H9 (cell line): ENCODE measurements around the gene KRT85. TPM values are rescaled to one million over a fixed set of nuclear protein-coding genes. Genes with fewer than 3 reads are reported as not detected.

Source experiments
- DNase-seq: peaks from one replicate; pipeline ENCODE4 v3.0.0-alpha.2; 2017
- H2AFZ ChIP-seq: one replicate; pipeline ENCODE4 v1.6.1; 2013; ENCODE audit warnings: mild to moderate bottlenecking, low read length, control low read depth, moderate library complexity
- H2AK5ac ChIP-seq: 2 replicates; pipeline ENCODE4 v1.6.1; 2013; ENCODE audit warnings: low read length, control low read depth, mixed read lengths; ENCODE audit not compliant: insufficient read length
- H2BK120ac ChIP-seq: one replicate; pipeline ENCODE4 v1.6.1; 2013; ENCODE audit warnings: low read depth, mild to moderate bottlenecking, low read length, control low read depth, inconsistent platforms; ENCODE audit not compliant: poor library complexity, severe bottlenecking
- H2BK12ac ChIP-seq: 2 replicates; pipeline ENCODE4 v1.6.1; 2013; ENCODE audit warnings: low read length, control low read depth, mixed read lengths, low read depth; ENCODE audit not compliant: insufficient read length
- H2BK15ac ChIP-seq: 2 replicates; pipeline ENCODE4 v1.6.1; 2013; ENCODE audit warnings: low read depth, low read length, control low read depth
- H2BK20ac ChIP-seq: one replicate; pipeline ENCODE4 v1.6.1; 2013; ENCODE audit warnings: low read depth, mild to moderate bottlenecking, low read length, control low read depth, inconsistent platforms; ENCODE audit not compliant: poor library complexity, severe bottlenecking
- H2BK5ac ChIP-seq: 2 replicates; pipeline ENCODE4 v1.6.1; 2013; ENCODE audit warnings: low read length, control low read depth, mixed read lengths; ENCODE audit not compliant: insufficient read length
- H3K14ac ChIP-seq: 2 replicates; pipeline ENCODE4 v1.6.1; 2013; ENCODE audit warnings: low read length, control low read depth; ENCODE audit not compliant: insufficient read depth
- H3K18ac ChIP-seq: 2 replicates; pipeline ENCODE4 v1.6.1; 2013; ENCODE audit warnings: low read depth, mild to moderate bottlenecking, mixed read lengths, low read length, control low read depth; ENCODE audit not compliant: insufficient read length
- H3K23ac ChIP-seq: 2 replicates; pipeline ENCODE4 v1.6.1; 2013; ENCODE audit warnings: low read length, control low read depth, mixed read lengths, low read depth; ENCODE audit not compliant: insufficient read length
- H3K23me2 ChIP-seq: 2 replicates; pipeline ENCODE4 v1.6.1; 2013; ENCODE audit warnings: low read depth, mild to moderate bottlenecking, mixed read lengths, low read length, control low read depth; ENCODE audit not compliant: insufficient read length, poor library complexity, severe bottlenecking
- H3K27ac ChIP-seq: 2 replicates; pipeline ENCODE4 v1.5.1; 2013; ENCODE audit warnings: low read length, control low read depth, mixed read lengths, low read depth; ENCODE audit not compliant: insufficient read length
- H3K27me3 ChIP-seq: 2 replicates; pipeline ENCODE4 v1.6.1; 2013; ENCODE audit warnings: low read length, control low read depth, inconsistent platforms; ENCODE audit not compliant: insufficient read depth
- H3K4ac ChIP-seq: 2 replicates; pipeline ENCODE4 v1.6.1; 2013; ENCODE audit warnings: low read depth, mild to moderate bottlenecking, control low read depth, inconsistent platforms, low read length, moderate library complexity
- H3K4me1 ChIP-seq: 2 replicates; pipeline ENCODE4 v1.6.1; 2013; ENCODE audit warnings: low read length, control low read depth, inconsistent platforms; ENCODE audit not compliant: insufficient read depth
- H3K4me2 ChIP-seq: 2 replicates; pipeline ENCODE4 v1.6.1; 2013; ENCODE audit warnings: low read length, control low read depth, mixed read lengths; ENCODE audit not compliant: insufficient read length, insufficient read depth
- H3K56ac ChIP-seq: 2 replicates; pipeline ENCODE4 v1.6.1; 2013; ENCODE audit warnings: low read depth, mild to moderate bottlenecking, mixed read lengths, low read length, control low read depth; ENCODE audit not compliant: insufficient read length
- H3K79me1 ChIP-seq: 2 replicates; pipeline ENCODE4 v1.6.1; 2013; ENCODE audit warnings: low read depth, mild to moderate bottlenecking, moderate library complexity, low read length, control low read depth, inconsistent platforms; ENCODE audit not compliant: insufficient read depth, poor library complexity, severe bottlenecking
- H3K79me2 ChIP-seq: 2 replicates; pipeline ENCODE4 v1.6.1; 2013; ENCODE audit warnings: low read length, control low read depth, inconsistent platforms; ENCODE audit not compliant: insufficient read depth
- H3K9ac ChIP-seq: 2 replicates; pipeline ENCODE4 v1.6.1; 2013; ENCODE audit warnings: low read length, control low read depth, mixed read lengths; ENCODE audit not compliant: insufficient read length; ENCODE audit errors: extremely low read depth
- H3K9me3 ChIP-seq: one replicate; pipeline ENCODE4 v1.6.1; 2013; ENCODE audit warnings: low read depth, low read length, inconsistent platforms; ENCODE audit not compliant: control insufficient read depth
- H3T11ph ChIP-seq: one replicate; pipeline ENCODE4 v1.6.1; 2013; ENCODE audit warnings: mild to moderate bottlenecking, low read length, control low read depth, inconsistent platforms
- H4K20me1 ChIP-seq: one replicate; pipeline ENCODE4 v1.6.1; 2013; ENCODE audit not compliant: control insufficient read depth, insufficient read length, insufficient read depth
- H4K5ac ChIP-seq: 2 replicates; pipeline ENCODE4 v1.6.1; 2013; ENCODE audit warnings: low read depth, mild to moderate bottlenecking, mixed read lengths, low read length, control low read depth; ENCODE audit not compliant: insufficient read length
- H4K8ac ChIP-seq: replicated peaks from 2 replicates; pipeline ENCODE4 v1.6.1; 2013; ENCODE audit warnings: low read length, control low read depth, mixed read lengths, low read depth; ENCODE audit not compliant: insufficient read length
- H4K91ac ChIP-seq: 2 replicates; pipeline ENCODE4 v1.6.1; 2013; ENCODE audit warnings: low read depth, mild to moderate bottlenecking, moderate library complexity, mixed read lengths, low read length, control low read depth; ENCODE audit not compliant: insufficient read length
- H3K27ac Mint-ChIP-seq, 3 experiments: 2 replicates in 2 of 3; 3 replicates in 1 of 3; pipeline ENCODE4 v1.8.0; 2020 to 2021; ENCODE audit warnings: mixed read lengths in 3 of 3, mild to moderate bottlenecking in 1 of 3, moderate library complexity in 1 of 3
- H3K27me3 Mint-ChIP-seq: 2 replicates; pipeline ENCODE4 v1.8.0; 2021; ENCODE audit warnings: low read depth, mild to moderate bottlenecking, moderate library complexity, mixed read lengths
- H3K36me3 Mint-ChIP-seq, 3 experiments: 2 replicates in 2 of 3; 3 replicates in 1 of 3; pipeline ENCODE4 v1.8.0; 2020 to 2021; ENCODE audit warnings: low read depth in 3 of 3, mixed read lengths in 3 of 3; ENCODE audit not compliant: insufficient read depth in 1 of 3
- H3K4me1 Mint-ChIP-seq, 2 experiments: 2 replicates each; pipeline ENCODE4 v1.8.0; 2020; ENCODE audit warnings: mixed read lengths in 2 of 2
- H3K4me3 Mint-ChIP-seq, 2 experiments: 2 replicates in 1 of 2; 3 replicates in 1 of 2; pipeline ENCODE4 v1.8.0; 2020 to 2021; ENCODE audit warnings: mild to moderate bottlenecking in 2 of 2, mixed read lengths in 2 of 2, moderate library complexity in 1 of 2
- H3K9me3 Mint-ChIP-seq, 2 experiments: 2 replicates in 1 of 2; 3 replicates in 1 of 2; pipeline ENCODE4 v1.8.0; 2020; ENCODE audit warnings: mild to moderate bottlenecking in 2 of 2, mixed read lengths in 2 of 2, moderate library complexity in 1 of 2
- CTCF ChIP-seq: fragments of 200-600 bp; sonication (generic); conservative IDR thresholded peaks from 3 replicates; pipeline ENCODE4 v1.8.0; 2021; ENCODE audit warnings: antibody characterized with exemption, mild to moderate bottlenecking
- WGBS: extraction: QIAGEN DNeasy Blood & Tissue Kit; methylation state at CpG from one replicate; pipeline ENCODE4 v1.1.7; 2013; ENCODE audit warnings: missing lambda C conversion rate, low lambda C conversion rate, mixed read lengths; ENCODE audit not compliant: insufficient read length; ENCODE audit errors: extremely low coverage; 5-methylcytosine and 5-hydroxymethylcytosine counted together
- total RNA-seq: library from RNA; stranded (reverse); gene quantifications from 2 replicates; pipeline ENCODE4 v1.2.1, GENCODE V29; 2021

The KRT85 gene
- total RNA-seq, 1 experiment from 2014 or later: not detected

DNA sequence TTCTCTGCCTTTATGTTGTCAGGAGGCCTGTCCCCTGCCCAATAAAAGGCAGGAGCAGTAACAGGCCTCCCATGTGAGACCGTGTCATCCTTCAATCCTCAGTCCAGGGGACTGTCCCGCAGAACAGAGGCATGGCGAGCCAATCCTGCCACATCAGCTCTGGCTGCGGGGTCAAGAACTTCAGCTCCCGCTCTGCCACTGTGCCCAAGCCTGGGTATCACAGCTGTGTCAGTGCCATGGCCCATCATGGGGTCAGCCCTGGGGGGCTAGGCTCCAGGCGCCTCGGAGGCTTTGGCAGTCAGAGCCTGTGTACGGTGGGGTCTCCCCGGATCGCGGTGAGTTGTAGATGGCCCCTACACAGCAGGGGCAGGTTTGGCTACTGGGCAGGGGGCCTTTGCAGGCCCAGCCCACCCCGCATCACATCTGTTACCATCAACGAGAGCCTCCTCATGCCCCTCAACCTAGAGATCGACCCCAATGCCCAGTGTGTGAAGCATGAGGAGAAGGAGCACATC lies 26.2 kb downstream of the KRT85 start:
- no peak for DNase-seq
- H2BK12ac ChIP-seq: no peak overlapping the region
- H3K23me2 ChIP-seq: no peaks in the 10 kb centered on the region
- no peak overlapping the region for H2BK5ac ChIP-seq
- H4K8ac ChIP-seq: no peak overlapping the region
- H2AFZ ChIP-seq: no peak overlapping the region
- no peak for TF ChIP-seq CTCF
- no peak overlapping the region for H3K4me2 ChIP-seq
- no peaks in the 10 kb centered on the region for H3K27me3 ChIP-seq
- no peak overlapping the region for H2BK120ac ChIP-seq
- peaks cover 11% of the 10 kb centered on the region for H3K27me3 Mint-ChIP-seq
- H3K4ac ChIP-seq: no peak overlapping the region
- H2BK20ac ChIP-seq: no peak overlapping the region
- no peak overlapping the region for H3K4me3 Mint-ChIP-seq
- no peaks in the 10 kb centered on the region for H3K79me1 ChIP-seq
- H4K91ac ChIP-seq: no peak overlapping the region
- no peaks in the 10 kb centered on the region; a peak in 1 of 7 replicates for H3K36me3 Mint-ChIP-seq
- H3K79me2 ChIP-seq: no peaks in the 10 kb centered on the region
- H3K56ac ChIP-seq: no peak overlapping the region
- no peak overlapping the region for H3K9ac ChIP-seq
- no peak overlapping the region for H3K23ac ChIP-seq
- whole genome bisulfite sequencing: no CpG with 5 or more reads among the region's 14 CpGs
- no peak overlapping the region for H2BK15ac ChIP-seq
- no peaks in the 10 kb centered on the region for H4K20me1 ChIP-seq
- no peak overlapping the region for H4K5ac ChIP-seq
- H3K4me1 ChIP-seq: no peaks in the 10 kb centered on the region
- H3K27ac Mint-ChIP-seq: no peak overlapping the region
- no peak overlapping the region for H3K18ac ChIP-seq
- no peak overlapping the region for H3K14ac ChIP-seq
- H3K4me1 Mint-ChIP-seq: no peaks in the 10 kb centered on the region
- peaks cover 5 to 7% of the 10 kb centered on the region in 2 experiments; a peak in 2 of 5 replicates for H3K9me3 Mint-ChIP-seq
- no peak overlapping the region for H3T11ph ChIP-seq
- H2AK5ac ChIP-seq: no peak overlapping the region
- H3K9me3 ChIP-seq: no peaks in the 10 kb centered on the region
- no peak overlapping the region for H3K27ac ChIP-seq
